ENCODE results near the gene APOL6. TPM values are rescaled to one million over a fixed set of nuclear protein-coding genes. Genes with fewer than 3 reads are reported as not detected.
A peak's percentile ranks its signal among the peaks of the same experiment; 100 is the strongest.

Gene APOL6
- total and polyA plus RNA-seq, 9 of the 15 experiments (the other 6 are each of a cell fraction or from before 2014, with no cell fraction given) = 0.29 to 1.2 (median 0.70) TPM

DNA sequence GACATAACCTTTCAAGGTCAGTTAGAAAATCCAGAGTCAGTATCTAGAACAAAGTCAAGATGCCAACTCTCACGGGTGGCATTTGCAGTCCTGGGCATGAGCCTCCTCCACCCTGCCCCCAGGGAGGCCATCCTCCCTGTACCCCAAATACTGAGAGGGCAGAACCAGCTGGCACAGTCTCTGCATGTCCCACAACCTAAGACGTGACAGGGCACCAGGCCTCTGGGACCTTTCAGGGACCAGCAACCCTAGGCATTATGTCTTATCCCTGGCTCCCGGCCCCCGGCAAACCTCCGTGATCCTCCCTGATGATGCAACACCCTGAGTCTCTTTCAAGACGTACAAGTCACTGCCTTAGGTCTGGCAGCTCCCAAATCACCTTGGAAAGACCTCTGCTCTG, 33.1 kb upstream of the APOL6 start (continued):
- TF ChIP-seq NR4A1 (CRISPR knock-in tag; IDR thresholded peaks at IDR 0.05) (no peak), NR4A1 (tag; IDR thresholded peaks at IDR 0.05) (0 out of 2 replicates have a peak, but pooled peaks have one; percentile 36), TCFL5 (CRISPR knock-in tag; conservative IDR thresholded peaks at IDR 0.05) (no peak), LCOR (CRISPR knock-in tag; IDR thresholded peaks at IDR 0.05) (no peak), ZNF354B (CRISPR knock-in tag; IDR thresholded peaks at IDR 0.05) (no peak), ZNF263 (CRISPR knock-in tag; IDR thresholded peaks at IDR 0.05; ENCODE audit: borderline replicate concordance) (no peak), GTF2F1 (IDR thresholded peaks at IDR 0.05; ENCODE audit: low read depth, low read length) (no peak), MTA1 (IDR thresholded peaks at IDR 0.05; ENCODE audit: borderline replicate concordance) (no peak), MXI1 (IDR thresholded peaks at IDR 0.05; ENCODE audit: low read depth, low read length) (no peak), ZFP1 (CRISPR knock-in tag; IDR thresholded peaks at IDR 0.05) (no peak), NCOA2 (IDR thresholded peaks at IDR 0.05; ENCODE audit: partially characterized antibody in 2 of 2) (no peak), HMGN3 (IDR thresholded peaks at IDR 0.05; ENCODE audit: borderline replicate concordance, extremely low read depth, insufficient read length, low read depth, low read length) (no peak), STAT5A (IDR thresholded peaks at IDR 0.05; ENCODE audit: borderline replicate concordance, low read length) (no peak), TBP (optimal IDR thresholded peaks at IDR 0.05; ENCODE audit: low read depth, low read length) (no peak), NCOA4 (IDR thresholded peaks at IDR 0.05; ENCODE audit: partially characterized antibody) (no peak), ZNF3 (CRISPR knock-in tag; IDR thresholded peaks at IDR 0.05) (no peak), GATAD2B (IDR thresholded peaks at IDR 0.05; ENCODE audit: borderline replicate concordance) (no peak), KDM4B (IDR thresholded peaks at IDR 0.05; ENCODE audit: borderline replicate concordance in 2 of 2, low read depth in 1 of 2) (no peak), CHD2 (IDR thresholded peaks at IDR 0.05; ENCODE audit: low read depth, low read length) (no peak), GMEB1 (CRISPR knock-in tag; IDR thresholded peaks at IDR 0.05) (no peak), TAF15 (IDR thresholded peaks at IDR 0.05; ENCODE audit: low read depth, low read length) (no peak), MIER1 (IDR thresholded peaks at IDR 0.05; ENCODE audit: low read depth) (no peak), ARID1B (IDR thresholded peaks at IDR 0.05) (peak; percentile 21; the same call in 1 of the 2 replicates), DPF2 (IDR thresholded peaks at IDR 0.05) (no peak)
- TF ChIP-seq, protein P1, sequence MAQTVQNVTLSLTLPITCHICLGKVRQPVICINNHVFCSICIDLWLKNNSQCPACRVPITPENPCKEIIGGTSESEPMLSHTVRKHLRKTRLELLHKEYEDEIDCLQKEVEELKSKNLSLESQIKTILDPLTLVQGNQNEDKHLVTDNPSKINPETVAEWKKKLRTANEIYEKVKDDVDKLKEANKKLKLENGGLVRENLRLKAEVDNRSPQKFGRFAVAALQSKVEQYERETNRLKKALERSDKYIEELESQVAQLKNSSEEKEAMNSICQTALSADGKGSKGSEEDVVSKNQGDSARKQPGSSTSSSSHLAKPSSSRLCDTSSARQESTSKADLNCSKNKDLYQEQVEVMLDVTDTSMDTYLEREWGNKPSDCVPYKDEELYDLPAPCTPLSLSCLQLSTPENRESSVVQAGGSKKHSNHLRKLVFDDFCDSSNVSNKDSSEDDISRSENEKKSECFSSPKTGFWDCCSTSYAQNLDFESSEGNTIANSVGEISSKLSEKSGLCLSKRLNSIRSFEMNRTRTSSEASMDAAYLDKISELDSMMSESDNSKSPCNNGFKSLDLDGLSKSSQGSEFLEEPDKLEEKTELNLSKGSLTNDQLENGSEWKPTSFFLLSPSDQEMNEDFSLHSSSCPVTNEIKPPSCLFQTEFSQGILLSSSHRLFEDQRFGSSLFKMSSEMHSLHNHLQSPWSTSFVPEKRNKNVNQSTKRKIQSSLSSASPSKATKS (CRISPR knock-in tag; IDR thresholded peaks at IDR 0.05) = no peak
- TF ChIP-seq, protein P2, sequence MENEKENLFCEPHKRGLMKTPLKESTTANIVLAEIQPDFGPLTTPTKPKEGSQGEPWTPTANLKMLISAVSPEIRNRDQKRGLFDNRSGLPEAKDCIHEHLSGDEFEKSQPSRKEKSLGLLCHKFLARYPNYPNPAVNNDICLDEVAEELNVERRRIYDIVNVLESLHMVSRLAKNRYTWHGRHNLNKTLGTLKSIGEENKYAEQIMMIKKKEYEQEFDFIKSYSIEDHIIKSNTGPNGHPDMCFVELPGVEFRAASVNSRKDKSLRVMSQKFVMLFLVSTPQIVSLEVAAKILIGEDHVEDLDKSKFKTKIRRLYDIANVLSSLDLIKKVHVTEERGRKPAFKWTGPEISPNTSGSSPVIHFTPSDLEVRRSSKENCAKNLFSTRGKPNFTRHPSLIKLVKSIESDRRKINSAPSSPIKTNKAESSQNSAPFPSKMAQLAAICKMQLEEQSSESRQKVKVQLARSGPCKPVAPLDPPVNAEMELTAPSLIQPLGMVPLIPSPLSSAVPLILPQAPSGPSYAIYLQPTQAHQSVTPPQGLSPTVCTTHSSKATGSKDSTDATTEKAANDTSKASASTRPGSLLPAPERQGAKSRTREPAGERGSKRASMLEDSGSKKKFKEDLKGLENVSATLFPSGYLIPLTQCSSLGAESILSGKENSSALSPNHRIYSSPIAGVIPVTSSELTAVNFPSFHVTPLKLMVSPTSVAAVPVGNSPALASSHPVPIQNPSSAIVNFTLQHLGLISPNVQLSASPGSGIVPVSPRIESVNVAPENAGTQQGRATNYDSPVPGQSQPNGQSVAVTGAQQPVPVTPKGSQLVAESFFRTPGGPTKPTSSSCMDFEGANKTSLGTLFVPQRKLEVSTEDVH (IDR thresholded peaks at IDR 0.05; ENCODE audit: low read depth, partially characterized antibody) = no peak
